WI38 (cell line): ENCODE results near the gene VPS50.
"Not testable (repeated sequence)": the region's sequence is repeated elsewhere in the genome, so short reads cannot be mapped to it uniquely, and the experiment has no call there.

Experiments
- H3K4me3 ChIP-seq: 2 replicates; pipeline ENCODE4 v1.5.1; 2011; ENCODE audit warnings: low read depth, mild to moderate bottlenecking, control low read depth, low read length
- TF ChIP-seq, protein P1 (sequence below): IDR thresholded peaks from 2 replicates; pipeline ENCODE4 v1.5.1; 2012; ENCODE audit warnings: low read depth, mild to moderate bottlenecking, control low read depth, low read length

The VPS50 gene

DNA sequence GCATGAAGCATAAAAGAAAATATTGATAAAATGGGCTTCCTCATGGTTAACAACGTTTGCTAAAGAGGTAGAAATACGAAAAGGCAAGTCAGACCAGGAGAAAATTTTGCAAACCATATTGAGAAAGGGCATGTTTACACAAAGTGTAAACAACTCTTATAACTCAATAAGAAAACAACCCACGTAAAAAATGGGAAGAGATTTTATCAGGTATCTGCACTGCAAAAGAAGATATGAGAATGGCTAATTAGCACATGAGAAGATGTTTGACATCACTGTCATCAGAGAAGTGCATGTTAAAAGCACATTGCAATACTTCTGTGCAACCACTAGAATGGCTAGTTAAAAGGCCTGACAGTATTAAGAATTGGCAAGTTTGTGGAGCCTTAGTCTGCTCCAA lies 99.5 kb downstream of the VPS50 start:
- TF ChIP-seq, protein P1, sequence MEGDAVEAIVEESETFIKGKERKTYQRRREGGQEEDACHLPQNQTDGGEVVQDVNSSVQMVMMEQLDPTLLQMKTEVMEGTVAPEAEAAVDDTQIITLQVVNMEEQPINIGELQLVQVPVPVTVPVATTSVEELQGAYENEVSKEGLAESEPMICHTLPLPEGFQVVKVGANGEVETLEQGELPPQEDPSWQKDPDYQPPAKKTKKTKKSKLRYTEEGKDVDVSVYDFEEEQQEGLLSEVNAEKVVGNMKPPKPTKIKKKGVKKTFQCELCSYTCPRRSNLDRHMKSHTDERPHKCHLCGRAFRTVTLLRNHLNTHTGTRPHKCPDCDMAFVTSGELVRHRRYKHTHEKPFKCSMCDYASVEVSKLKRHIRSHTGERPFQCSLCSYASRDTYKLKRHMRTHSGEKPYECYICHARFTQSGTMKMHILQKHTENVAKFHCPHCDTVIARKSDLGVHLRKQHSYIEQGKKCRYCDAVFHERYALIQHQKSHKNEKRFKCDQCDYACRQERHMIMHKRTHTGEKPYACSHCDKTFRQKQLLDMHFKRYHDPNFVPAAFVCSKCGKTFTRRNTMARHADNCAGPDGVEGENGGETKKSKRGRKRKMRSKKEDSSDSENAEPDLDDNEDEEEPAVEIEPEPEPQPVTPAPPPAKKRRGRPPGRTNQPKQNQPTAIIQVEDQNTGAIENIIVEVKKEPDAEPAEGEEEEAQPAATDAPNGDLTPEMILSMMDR, result no peak
- no peak overlapping the region for H3K4me3 ChIP-seq

DNA sequence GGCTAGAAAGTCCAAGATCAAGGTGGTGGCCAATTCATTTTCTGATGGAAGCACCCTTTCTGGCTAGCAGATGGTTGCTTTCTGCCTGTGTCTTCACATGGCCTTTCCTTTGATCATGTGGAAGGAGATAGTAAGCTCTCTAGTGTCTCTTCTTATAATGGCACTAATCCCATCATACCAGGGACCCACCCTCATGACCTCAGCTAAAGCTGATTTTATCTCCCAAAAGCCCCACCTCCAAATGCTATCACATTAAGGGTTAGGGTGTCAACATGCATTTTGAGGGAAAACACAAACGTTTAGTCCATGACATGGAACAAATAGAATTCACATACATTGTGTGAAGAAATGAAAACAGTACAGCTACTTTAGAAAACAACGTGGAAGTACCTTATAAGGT lies 100.0 kb downstream of the VPS50 start:
- H3K4me3 ChIP-seq, result no peak overlapping the region
- TF ChIP-seq, protein P1, result no peak

- H3K4me3 ChIP-seq, result no peak overlapping the region
Measured at GRCh38 chr7:93337052-93337451, 104.9 kb downstream of the VPS50 start.

DNA sequence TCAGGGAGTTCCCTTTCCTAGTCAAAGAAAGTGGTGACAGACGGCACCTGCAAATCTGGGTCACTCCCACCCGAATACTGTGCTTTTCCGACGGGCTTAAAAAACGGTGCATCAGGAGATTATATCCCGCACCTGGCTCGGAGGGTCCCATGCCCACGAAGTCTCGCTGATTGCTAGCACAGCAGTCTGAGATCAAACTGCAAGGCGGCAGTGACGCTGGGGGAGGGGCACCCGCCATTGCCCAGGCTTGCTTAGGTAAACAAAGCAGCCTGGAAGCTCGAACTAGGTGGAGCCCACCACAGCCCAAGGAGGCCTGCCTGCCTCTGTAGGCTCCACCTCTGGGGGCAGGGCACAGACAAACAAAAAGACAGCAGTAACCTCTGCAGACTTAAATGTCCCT lies 110.0 kb downstream of the VPS50 start:
- not testable (repeated sequence) for H3K4me3 ChIP-seq

More at GRCh38 chr7:93337052-93337451, 104.9 kb downstream of the VPS50 start:
- TF ChIP-seq, protein P1, result no peak

DNA sequence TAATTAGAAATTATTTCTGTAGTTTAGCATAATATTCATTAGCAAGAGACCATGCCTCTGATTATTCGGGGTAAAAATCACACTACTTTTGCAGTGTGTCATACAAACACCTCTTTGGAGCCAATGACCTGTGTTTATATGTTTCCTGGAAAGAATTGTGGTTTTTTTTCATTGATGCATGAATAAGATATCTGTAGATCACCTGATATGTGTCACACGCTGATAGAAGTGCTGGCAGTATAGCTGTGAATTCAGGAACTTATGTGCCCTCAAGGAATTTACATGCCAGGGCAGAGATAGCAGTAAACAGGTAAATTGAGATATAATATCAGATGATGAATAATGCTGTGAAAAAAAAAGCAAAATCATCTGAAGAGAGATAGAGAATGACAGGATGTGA lies 118.2 kb downstream of the VPS50 start:
- H3K4me3 ChIP-seq, result no peak overlapping the region
- TF ChIP-seq, protein P1, result no peak

DNA sequence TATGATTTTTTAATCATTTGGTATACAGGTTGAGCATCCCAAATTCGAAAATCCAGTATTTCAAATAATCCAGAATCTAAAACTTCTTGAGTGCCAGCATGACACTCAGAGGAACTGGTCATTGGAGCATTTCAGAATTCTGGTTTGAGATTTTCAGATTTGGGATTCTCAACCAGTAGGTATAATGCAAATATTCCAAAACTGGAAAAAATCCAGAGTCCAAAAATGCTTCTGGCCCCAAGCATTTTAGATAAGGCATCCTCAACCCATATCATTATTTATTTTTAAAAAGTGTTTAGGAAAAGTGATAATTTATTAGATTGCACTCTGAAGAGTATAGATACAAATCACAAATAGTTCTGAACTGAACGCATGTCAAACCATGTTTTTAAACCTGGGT lies 120.7 kb downstream of the VPS50 start:
- H3K4me3 ChIP-seq, result no peak overlapping the region
- TF ChIP-seq, protein P1, result no peak

GRCh38 chr7:93354815-93355214 lies 122.6 kb downstream of the VPS50 start:
- TF ChIP-seq, protein P1, result no peak
- H3K4me3 ChIP-seq, result no peak overlapping the region

DNA sequence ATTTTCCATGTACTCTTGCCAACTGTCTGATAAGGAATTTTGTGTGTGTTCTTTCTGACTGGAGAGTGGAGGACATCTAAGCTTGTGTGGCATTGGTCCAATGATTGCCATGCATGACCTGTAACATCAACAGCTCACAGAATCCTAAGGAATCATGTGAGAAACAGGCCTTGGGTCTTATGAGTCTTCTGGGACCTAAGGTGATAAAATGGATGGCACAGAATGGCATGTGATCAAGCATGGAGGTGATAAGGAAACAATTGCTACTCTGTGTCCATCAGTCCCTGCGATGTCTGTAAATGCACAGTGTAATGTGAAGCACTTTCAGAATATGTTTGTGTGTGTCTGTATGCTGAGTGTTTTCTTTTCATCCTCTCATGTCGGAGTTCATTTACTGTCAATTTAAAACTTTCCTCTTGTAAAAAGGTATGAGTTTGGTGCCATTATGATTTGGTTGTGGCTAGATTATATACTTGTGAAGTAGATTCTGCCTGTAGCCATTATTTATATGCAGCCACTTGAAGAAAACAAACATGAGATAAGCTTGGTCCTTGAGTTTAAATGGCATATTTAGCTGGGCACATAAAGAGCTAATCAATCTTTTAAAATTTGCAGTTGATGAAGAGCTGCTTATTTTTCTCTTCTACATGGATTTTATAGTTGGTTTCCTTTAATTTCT lies 127.5 kb downstream of the VPS50 start:
- TF ChIP-seq, protein P1, result no peak

More for the DNA sequence above, 127.5 kb downstream of the VPS50 start:
- H3K4me3 ChIP-seq, result no peak overlapping the region
